OCI-LY1 (cell line): Measurements from ENCODE around the gene ALDH16A1.

Experiments
- CTCF ChIP-seq: fragments of 200-600 bp; sonication (generic), shearing (Covaris generic); IDR thresholded peaks from 2 replicates; pipeline ENCODE4 v1.5.1; 2017; ENCODE audit warnings: mild to moderate bottlenecking, antibody characterized with exemption, low read length, moderate library complexity, mixed read lengths
- EZH2 ChIP-seq: fragments of 200-600 bp; sonication (generic), shearing (Covaris generic); IDR thresholded peaks from 2 replicates; pipeline ENCODE4 v1.8.0; 2017; ENCODE audit warnings: borderline replicate concordance, mixed run types, mild to moderate bottlenecking, antibody characterized with exemption, low read length, moderate library complexity, mixed read lengths

DNA sequence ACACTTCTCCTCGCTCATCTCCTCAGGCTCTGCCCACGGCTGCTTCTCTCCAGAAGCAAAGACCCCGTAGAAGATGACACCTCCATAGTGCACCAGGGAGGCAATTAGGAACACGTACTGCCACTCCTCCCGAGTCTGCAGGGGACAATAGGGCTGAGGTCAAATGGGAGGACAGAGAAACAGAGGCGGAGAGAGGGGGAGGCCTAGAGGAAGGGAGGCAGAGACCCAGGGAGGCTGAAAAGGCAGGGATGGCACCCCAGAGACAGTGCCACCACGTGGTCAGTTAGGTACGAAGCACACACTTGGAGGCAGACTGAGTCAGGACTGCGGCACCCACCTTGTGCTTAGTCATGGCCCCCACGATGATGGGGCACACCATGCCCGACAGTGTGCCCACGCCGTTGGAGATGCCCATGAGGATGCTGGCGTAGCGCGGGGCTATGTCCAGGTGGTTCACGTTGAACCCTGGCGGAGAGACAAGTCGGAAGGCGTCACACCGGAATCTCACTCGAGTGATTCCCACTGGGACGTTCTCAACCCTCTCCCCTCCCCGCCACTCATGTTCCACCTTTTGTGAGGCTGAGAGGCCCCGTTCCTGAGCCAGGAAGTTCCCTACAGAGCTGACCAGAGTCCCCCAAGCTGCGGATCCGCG lies 22.2 kb upstream of the ALDH16A1 start:
- TF ChIP-seq CTCF (peak; percentile 73), EZH2 (no peak)
